GM21528 (cell line): ENCODE data around the gene MEX3B.
"Not testable (repeated sequence)": the region's sequence is repeated elsewhere in the genome, so short reads cannot be mapped to it uniquely, and the experiment has no call there.

Experiments
- ATAC-seq: cut with Tn5 transposase; IDR thresholded peaks from one replicate; pipeline ENCODE4 v1.9.1; 2021; ENCODE audit warnings: mild to moderate bottlenecking, moderate library complexity; ENCODE audit not compliant: unreplicated experiment, low FRiP score

Gene MEX3B

GRCh38 chr15:82014989-82015388 is 30.8 kb downstream of the MEX3B start:
- ATAC-seq, result no peak

GRCh38 chr15:82012908-82013307 is 32.9 kb downstream of the MEX3B start:
- no peak for ATAC-seq

- ATAC-seq, result no peak
Measured at GRCh38 chr15:82005239-82005638, 40.6 kb downstream of the MEX3B start.

- no peak for ATAC-seq
Measured at GRCh38 chr15:82003916-82004315, 41.9 kb downstream of the MEX3B start.

GRCh38 chr15:81995081-81995480 is 50.7 kb downstream of the MEX3B start:
- ATAC-seq, result not testable (repeated sequence)

- no peak for ATAC-seq
Measured at GRCh38 chr15:81992523-81992922, 53.3 kb downstream of the MEX3B start.
